T-cell (primary cell): ENCODE results near the gene TSSK3. TPM values are rescaled to one million over a fixed set of nuclear protein-coding genes. Genes with fewer than 3 reads are reported as not detected.

Experiments used
- ATAC-seq, 4 experiments: fragments of 200-7000 bp in 3 of 4; fragments of 150-1000 bp in 1 of 4; cut with Tn5 transposase; replicated peaks in 1 of 4; 1 replicate in 3 of 4; 2 replicates in 1 of 4; pipeline ENCODE4 v1.10.0; 2021; ENCODE audit warnings: moderate library complexity in 3 of 4, mild to moderate bottlenecking in 2 of 4, moderate number of reproducible peaks in 1 of 4
- CTCF ChIA-PET, 2 donors: fragments of 300-600 bp; sonication (Branson Sonifier 250); formaldehyde crosslinking; loops; one replicate each; lab custom pipeline; 2022; ENCODE audit warnings: antibody characterized with exemption in 2 of 2; lab: Charles Lee
- POLR2A ChIA-PET, 2 donors: fragments of 300-600 bp; sonication (Branson Sonifier 250); formaldehyde crosslinking; loops; one replicate each; lab custom pipeline; 2022; ENCODE audit warnings: antibody characterized with exemption in 2 of 2; lab: Charles Lee
- DNase-seq, 35 experiments: peaks; one replicate each; pipeline versions ENCODE4 v3.0.0 to v3.0.0-alpha.2; 2013 to 2023
- H3K27ac ChIP-seq: one replicate; pipeline ENCODE4 v1.5.1; 2013; ENCODE audit warnings: low read length
- H3K27me3 ChIP-seq, 2 experiments: replicated peaks in 1 of 2; 1 replicate in 1 of 2; 2 replicates in 1 of 2; pipeline versions ENCODE4 v1.6.1 to v1.7.0; 2013; ENCODE audit warnings: low read length in 1 of 2, mixed read lengths in 1 of 2; ENCODE audit not compliant: control insufficient read depth in 2 of 2, insufficient read depth in 2 of 2; ENCODE audit errors: extremely low read depth in 1 of 2
- H3K36me3 ChIP-seq, 2 donors: 1 replicate in 1 of 2; 2 replicates in 1 of 2; pipeline versions ENCODE4 v1.6.1 to v1.7.0; 2013; ENCODE audit warnings: low read length in 1 of 2; ENCODE audit not compliant: control insufficient read depth in 2 of 2, insufficient read depth in 1 of 2; ENCODE audit errors: extremely low read depth in 1 of 2
- H3K4me1 ChIP-seq, 2 experiments: 1 replicate in 1 of 2; 2 replicates in 1 of 2; pipeline versions ENCODE4 v1.6.1 to v1.7.0; 2013; ENCODE audit warnings: low read length in 2 of 2, mixed read lengths in 1 of 2; ENCODE audit not compliant: insufficient read depth in 2 of 2, control insufficient read depth in 1 of 2; ENCODE audit errors: extremely low read depth in 1 of 2
- H3K4me3 ChIP-seq, 2 donors: 1 replicate in 1 of 2; 2 replicates in 1 of 2; pipeline versions ENCODE4 v1.5.1 to v1.7.0; 2013; ENCODE audit warnings: mild to moderate bottlenecking in 2 of 2, low read length in 1 of 2, moderate library complexity in 1 of 2; ENCODE audit not compliant: control insufficient read depth in 1 of 2; ENCODE audit errors: extremely low read depth in 1 of 2
- H3K9me3 ChIP-seq: 2 replicates; pipeline ENCODE4 v1.7.0; 2013
- H3K27ac Mint-ChIP-seq, 2 donors: one replicate each; pipeline ENCODE4 v1.8.0; 2020 to 2021; ENCODE audit warnings: mild to moderate bottlenecking in 2 of 2, mixed read lengths in 2 of 2
- H3K27me3 Mint-ChIP-seq, 2 donors: one replicate each; pipeline ENCODE4 v1.8.0; 2021 to 2022; ENCODE audit warnings: mixed read lengths in 2 of 2
- H3K36me3 Mint-ChIP-seq: one replicate; pipeline ENCODE4 v1.8.0; 2021; ENCODE audit warnings: mixed read lengths
- H3K4me1 Mint-ChIP-seq, 3 donors: one replicate each; pipeline ENCODE4 v1.8.0; 2020 to 2022; ENCODE audit warnings: mixed read lengths in 3 of 3, mild to moderate bottlenecking in 1 of 3
- H3K4me3 Mint-ChIP-seq, 3 donors: one replicate each; pipeline ENCODE4 v1.8.0; 2020 to 2022; ENCODE audit warnings: mild to moderate bottlenecking in 3 of 3, mixed read lengths in 3 of 3, moderate library complexity in 3 of 3
- H3K9me3 Mint-ChIP-seq, 3 donors: one replicate each; pipeline ENCODE4 v1.8.0; 2020 to 2022; ENCODE audit warnings: mixed read lengths in 3 of 3
- WGBS: methylation state at CpG from one replicate; pipeline ENCODE4 v1.1.5; 2013; ENCODE audit warnings: missing lambda C conversion rate; ENCODE audit not compliant: insufficient coverage; 5-methylcytosine and 5-hydroxymethylcytosine counted together
- total RNA-seq, 35 experiments: library from RNA in 6 of 35; stranded (reverse) in 6 of 35; fragments of 120-200 nt in 1 of 35; gene quantifications; one replicate each; pipeline versions ENCODE4 v1.2.1 to v1.2.4 and lab custom pipeline; 2013 to 2026

The TSSK3 gene
- total RNA-seq: 1 to 10 TPM in 3 of 5 donors, under 1 TPM in 1, not detected in 1; 0.65 to 4.3 (median 2.3) TPM
- 0.92 TPM for total RNA-seq (2013)
- total RNA-seq (lab: John Stamatoyannopoulos, UW): 0 to 1.5 (median 0.45) reads per million in 29 experiments

GRCh38 chr1:32362474-32363313 is at the start of gene TSSK3, which contains the start of gene FAM229A:
Gene TSSK3, plus strand, starts transcription at chr1:32362539. Its CDS starts 163 bp downstream, at chr1:32362702.
Gene FAM229A, minus strand, starts transcription at chr1:32362485. Its CDS starts 394 bp downstream, at chr1:32362091.
- peaks cover 23% of the 10 kb centered on the region for H3K36me3 Mint-ChIP-seq
- POLR2A ChIA-PET: interaction anchor here in 1 of 2 donors (0.9 kb wide), 1 partner anchor 27 kb away, joined by 3 read pairs; no protein-coding TSS in a partner anchor
- peak in 1 of 4 experiments; percentile 4 for ATAC-seq

GRCh38 chr1:32316903-32317277 is 45.4 kb upstream of the TSSK3 start:
- CTCF ChIA-PET: no interaction called here
- ATAC-seq (no peak), DNase-seq (no peak)
- Histone ChIP-seq H3K27ac (no peak overlapping the region), H3K27me3 (no peaks in the 10 kb centered on the region), H3K4me1 (peaks cover 16 to 31% of the 10 kb centered on the region in 2 experiments), H3K4me3 (no peak overlapping the region), H3K36me3 (peaks cover 3 to 27% of the 10 kb centered on the region in 2 donors), H3K9me3 (no peaks in the 10 kb centered on the region)
- no peaks in the 10 kb centered on the region for H3K9me3 Mint-ChIP-seq
- POLR2A ChIA-PET: interaction anchor here in 1 of 2 donors (0.7 kb wide), 1 partner anchor 17 kb away, joined by 3 read pairs; no protein-coding TSS in a partner anchor
- H3K4me3 Mint-ChIP-seq: no peak overlapping the region
- H3K27me3 Mint-ChIP-seq: no peaks in the 10 kb centered on the region
- peaks cover 36 to 47% (median 38%) of the 10 kb centered on the region in 3 donors for H3K4me1 Mint-ChIP-seq
- H3K36me3 Mint-ChIP-seq: peaks cover 19% of the 10 kb centered on the region
- no CpG with 5 or more reads among the region's 3 CpGs for WGBS
- H3K27ac Mint-ChIP-seq: peak overlapping the region; percentile 44 to 68

More at GRCh38 chr1:32362474-32363313, at the start of gene TSSK3, which contains the start of gene FAM229A:
- WGBS: 82% methylated on average over 6 of the region's 17 CpGs
- peaks cover 0 to 8% of the 10 kb centered on the region in 2 experiments for H3K27me3 ChIP-seq
- CTCF ChIA-PET: no interaction called here
- H3K9me3 ChIP-seq: no peaks in the 10 kb centered on the region
- no peak for DNase-seq
- H3K27ac ChIP-seq: no peak within 1 kb of the TSS
- H3K4me1 ChIP-seq: peaks cover 8 to 29% of the 10 kb centered on the region in 2 experiments
- Mint-ChIP-seq H3K27ac (peak within 1 kb of the TSS in 1 of 2 donors; percentile 34), H3K9me3 (no peaks in the 10 kb centered on the region), H3K27me3 (peaks cover 0 to 6% of the 10 kb centered on the region in 2 donors), H3K4me3 (peak within 1 kb of the TSS; percentile 49 to 80 (median 51)), H3K4me1 (peaks cover 19 to 30% (median 26%) of the 10 kb centered on the region in 3 donors)
- peak within 1 kb of the TSS; percentile 17 to 54 for H3K4me3 ChIP-seq
- peaks cover 8 to 37% of the 10 kb centered on the region in 2 donors for H3K36me3 ChIP-seq

GRCh38 chr1:32318127-32318869 is 44.0 kb upstream of the TSSK3 start:
- Mint-ChIP-seq H3K4me1 (peaks cover 42 to 57% (median 48%) of the 10 kb centered on the region in 3 donors), H3K36me3 (peaks cover 18% of the 10 kb centered on the region), H3K9me3 (no peaks in the 10 kb centered on the region), H3K27me3 (no peaks in the 10 kb centered on the region), H3K4me3 (no peak overlapping the region), H3K27ac (peak overlapping the region; percentile 61 to 72)
- no peaks in the 10 kb centered on the region for H3K27me3 ChIP-seq
- ChIA-PET POLR2A (interaction anchor here (0.6 to 0.7 kb wide), 3 partner anchors 13 to 18 kb away, joined by 3 to 4 read pairs (median 3); partner anchors contain the start of gene MARCKSL1 (in 1 of the 2)), CTCF (interaction anchor here in 1 of 2 donors (0.5 kb wide), 1 partner anchor 557 kb away, joined by 4 read pairs; no protein-coding TSS in a partner anchor)
- 100% methylated on average over 6 of the region's 10 CpGs for WGBS
- ATAC-seq: no peak
- no peak overlapping the region for H3K4me3 ChIP-seq
- peaks cover 25 to 44% of the 10 kb centered on the region in 2 experiments for H3K4me1 ChIP-seq
- no peaks in the 10 kb centered on the region for H3K9me3 ChIP-seq
- H3K27ac ChIP-seq: no peak overlapping the region
- no peak for DNase-seq
- H3K36me3 ChIP-seq: peaks cover 3 to 27% of the 10 kb centered on the region in 2 donors

GRCh38 chr1:32321712-32322291 is 40.5 kb upstream of the TSSK3 start:
- H3K27ac ChIP-seq: peak overlapping the region; percentile 61
- POLR2A ChIA-PET: interaction anchor here (0.5 to 1.4 kb wide), 12 partner anchors 9 to 544 kb away, joined by 3 to 12 read pairs (median 4); partner anchors contain the start of genes BSDC1 (in 1 of the 2) and MARCKSL1 (in 1 of the 2)
- Mint-ChIP-seq H3K36me3 (peaks cover 18% of the 10 kb centered on the region), H3K27me3 (no peaks in the 10 kb centered on the region), H3K27ac (peak overlapping the region; percentile 96), H3K9me3 (no peaks in the 10 kb centered on the region), H3K4me1 (peaks cover 44 to 59% (median 44%) of the 10 kb centered on the region in 3 donors), H3K4me3 (peak overlapping the region; percentile 64 to 78 (median 67))
- DNase-seq (peak in 23 of 35 experiments; percentile 8 to 68 (median 29)), ATAC-seq (peak; percentile 86 to 90 (median 88))
- CTCF ChIA-PET: interaction anchor here (0.5 to 1.9 kb wide), 13 partner anchors 10 to 400 kb away, joined by 3 to 11 read pairs (median 4); partner anchors contain the start of genes KPNA6 (in 1 of the 2) and MARCKSL1 (in 1 of the 2)
- peak overlapping the region; percentile 10 to 46 for H3K4me3 ChIP-seq
- 40% methylated on average over 1 of the region's 5 CpGs for WGBS
- H3K9me3 ChIP-seq: no peaks in the 10 kb centered on the region
- H3K36me3 ChIP-seq: peaks cover 7 to 36% of the 10 kb centered on the region in 2 donors
- no peaks in the 10 kb centered on the region for H3K27me3 ChIP-seq
- peaks cover 29 to 58% of the 10 kb centered on the region in 2 experiments for H3K4me1 ChIP-seq

- Histone ChIP-seq H3K27ac (no peak overlapping the region), H3K4me1 (peaks cover 11 to 25% of the 10 kb centered on the region in 2 experiments), H3K27me3 (no peaks in the 10 kb centered on the region), H3K36me3 (peaks cover 17 to 69% of the 10 kb centered on the region in 2 donors), H3K4me3 (no peak overlapping the region), H3K9me3 (no peaks in the 10 kb centered on the region)
- Mint-ChIP-seq H3K27ac (peak overlapping the region in 1 of 2 donors; percentile 27), H3K4me3 (no peak overlapping the region), H3K9me3 (no peaks in the 10 kb centered on the region), H3K27me3 (no peaks in the 10 kb centered on the region), H3K36me3 (peaks cover 51% of the 10 kb centered on the region), H3K4me1 (peaks cover 25 to 34% (median 31%) of the 10 kb centered on the region in 3 donors)
- POLR2A ChIA-PET: no interaction called here
- ATAC-seq (no peak), DNase-seq (no peak)
- 93% methylated on average over 7 of the region's 11 CpGs for whole genome bisulfite sequencing
- CTCF ChIA-PET: no interaction called here
Observed at GRCh38 chr1:32327204-32327603, 35.1 kb upstream of the TSSK3 start.
